GM18861 (cell line): ENCODE results near the gene SH3PXD2A.
"Not testable (repeated sequence)": the region's sequence is repeated elsewhere in the genome, so short reads cannot be mapped to it uniquely, and the experiment has no call there.

Experiments used
- ATAC-seq: cut with Tn5 transposase; IDR thresholded peaks from one replicate; pipeline ENCODE4 v1.9.1; 2021; ENCODE audit not compliant: unreplicated experiment

The SH3PXD2A gene

DNA sequence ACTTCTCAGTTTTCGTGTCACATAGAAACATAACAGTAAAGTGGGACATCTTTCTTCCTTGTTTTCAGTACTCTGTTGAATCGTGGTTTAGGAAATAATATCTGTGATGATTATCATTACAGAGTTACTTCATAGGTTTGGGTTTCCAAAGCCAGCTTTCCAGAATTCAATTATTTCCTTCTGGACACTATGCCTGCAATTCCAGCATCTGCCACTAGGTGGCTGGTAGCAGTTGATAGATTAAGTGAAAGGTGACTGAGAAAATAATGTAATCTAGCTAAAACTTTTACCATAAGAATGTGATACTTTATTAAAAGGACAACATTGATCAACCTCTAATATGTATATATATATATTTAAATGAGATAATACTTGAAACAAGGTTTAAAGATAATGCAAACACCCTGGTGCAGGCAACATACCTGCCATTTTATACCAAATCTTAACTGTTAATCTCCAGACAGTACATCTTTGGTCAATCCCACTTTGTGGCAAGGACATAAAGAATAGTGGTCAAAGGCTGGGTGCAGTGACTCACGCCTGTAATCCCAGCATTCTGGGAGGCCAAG is 102.6 kb downstream of the SH3PXD2A start:
- no peak for ATAC-seq

DNA sequence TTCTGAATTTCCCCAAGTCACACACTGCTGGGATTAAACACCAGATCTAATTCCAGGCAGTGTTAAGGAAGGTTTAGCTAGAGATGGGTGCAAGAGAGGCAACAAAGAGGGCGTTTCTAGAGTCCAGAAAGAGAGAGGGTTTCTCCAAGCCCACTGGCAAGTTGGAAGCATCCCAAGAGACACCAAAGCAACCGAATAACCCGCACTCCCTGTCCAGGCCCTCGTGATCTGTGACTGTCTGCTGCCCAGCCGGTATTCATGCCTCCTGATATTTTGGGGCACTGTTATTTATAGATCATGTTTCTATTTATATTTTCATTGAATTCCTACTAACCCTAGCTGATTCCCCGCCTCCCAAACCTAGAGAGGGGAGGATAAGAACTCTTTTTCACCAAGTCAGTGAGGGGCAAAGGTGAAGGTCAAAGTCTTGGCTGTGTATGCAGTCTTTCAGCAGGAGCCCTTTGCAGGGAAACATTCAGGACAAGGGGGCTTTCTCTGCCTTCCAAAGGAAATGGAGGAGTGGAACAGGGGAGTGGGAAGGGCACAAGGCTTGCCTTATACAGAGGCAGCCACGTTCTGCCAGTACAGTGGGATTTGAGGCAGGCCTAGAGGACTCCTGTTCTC is 103.6 kb downstream of the SH3PXD2A start:
- no peak for ATAC-seq

- ATAC-seq: no peak
Observed at GRCh38 chr10:103750836-103751235, 104.5 kb downstream of the SH3PXD2A start.

- ATAC-seq: no peak
Observed at GRCh38 chr10:103749779-103750178, 105.6 kb downstream of the SH3PXD2A start.

GRCh38 chr10:103748020-103748419 is 107.4 kb downstream of the SH3PXD2A start:
- ATAC-seq: no peak

GRCh38 chr10:103747193-103747865 is 108.0 kb downstream of the SH3PXD2A start:
- ATAC-seq: no peak

- no peak for ATAC-seq
Observed at GRCh38 chr10:103746598-103746997, 108.8 kb downstream of the SH3PXD2A start.

- ATAC-seq: no peak
Observed at GRCh38 chr10:103745341-103746247, 109.8 kb downstream of the SH3PXD2A start.

DNA sequence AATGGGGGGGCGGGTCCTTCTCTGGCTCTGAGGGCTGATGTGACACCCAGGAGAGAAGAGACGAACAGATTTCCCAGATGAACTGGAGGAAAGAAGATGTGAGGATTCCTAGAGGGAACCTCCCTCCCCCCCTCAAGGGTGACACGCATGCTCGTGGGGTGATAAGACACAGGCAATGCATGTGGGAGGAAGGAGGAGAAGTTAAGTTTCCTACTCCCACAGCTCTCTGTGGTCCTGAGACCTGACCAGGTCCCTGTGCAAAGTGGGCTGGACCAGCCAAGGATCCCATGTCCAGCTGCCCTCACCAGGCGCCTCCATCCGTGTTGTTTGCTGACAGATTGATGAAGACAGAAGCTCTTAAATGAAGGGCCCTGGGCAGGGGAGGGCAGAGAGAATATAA is 112.6 kb downstream of the SH3PXD2A start:
- no peak for ATAC-seq

- ATAC-seq: no peak
Observed at GRCh38 chr10:103740611-103741010, 114.8 kb downstream of the SH3PXD2A start.

- ATAC-seq: no peak
Observed at GRCh38 chr10:103739039-103739764, 116.2 kb downstream of the SH3PXD2A start.

- ATAC-seq: no peak
Observed at GRCh38 chr10:103737735-103738367, 117.5 kb downstream of the SH3PXD2A start.

DNA sequence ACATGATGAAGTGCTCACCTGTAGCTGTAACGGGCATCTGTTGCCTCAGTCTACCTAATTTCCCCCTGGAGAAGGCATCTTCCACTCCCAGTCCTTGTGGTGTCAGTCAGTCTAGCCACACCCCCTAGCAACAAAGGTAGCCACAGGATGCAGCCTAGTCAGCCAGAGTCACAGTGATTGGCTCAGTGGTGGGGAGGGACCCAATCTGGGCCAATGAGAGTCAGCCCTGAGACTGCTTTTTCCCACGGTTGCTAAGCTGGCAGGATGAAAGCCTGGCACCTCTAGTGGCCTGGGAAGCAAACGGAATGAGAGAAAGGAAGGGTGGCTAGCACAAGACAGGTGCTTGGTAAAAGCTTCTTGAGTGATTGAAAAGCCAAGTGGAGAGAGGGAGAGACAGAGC is 118.6 kb downstream of the SH3PXD2A start:
- no peak for ATAC-seq

GRCh38 chr10:103736044-103736443 is 119.3 kb downstream of the SH3PXD2A start:
- no peak for ATAC-seq

DNA sequence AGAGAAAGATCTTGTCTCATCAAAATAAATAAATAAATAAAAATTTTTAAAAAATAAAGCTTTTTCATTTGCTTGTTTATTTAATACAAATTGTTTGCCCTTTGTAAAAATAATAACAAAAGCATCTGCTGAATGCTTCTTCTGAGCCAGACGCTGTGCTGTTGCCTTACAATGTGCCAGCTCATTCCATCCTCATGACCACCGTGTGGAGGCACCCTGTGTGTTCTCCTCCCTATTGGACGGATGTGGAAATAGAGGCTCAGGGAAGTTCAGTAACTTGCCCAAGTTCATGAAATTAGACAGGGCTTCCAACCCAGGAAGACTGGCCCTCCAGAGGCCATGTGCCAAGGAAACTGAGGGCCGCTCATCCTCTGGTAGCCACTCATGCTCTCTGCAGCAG is 120.6 kb downstream of the SH3PXD2A start:
- no peak for ATAC-seq

- no peak for ATAC-seq
Observed at GRCh38 chr10:103733045-103733419, 122.3 kb downstream of the SH3PXD2A start.

- ATAC-seq: no peak
Observed at GRCh38 chr10:103732339-103733044, 122.9 kb downstream of the SH3PXD2A start.

- no peak for ATAC-seq
Observed at GRCh38 chr10:103731609-103732270, 123.6 kb downstream of the SH3PXD2A start.

GRCh38 chr10:103731026-103731425 is 124.3 kb downstream of the SH3PXD2A start:
- not testable (repeated sequence) for ATAC-seq
